Retinal pigment epithelial cell (primary cell): ENCODE results near the gene KIF5C.
A peak's percentile ranks its signal among the peaks of the same experiment; 100 is the strongest.

ENCODE experiments used
- DNase-seq: peaks from one replicate; pipeline ENCODE4 v3.0.0-alpha.2; 2010; ENCODE audit warnings: low read depth
- H3K4me3 ChIP-seq: 2 replicates; pipeline ENCODE4 v1.5.1; 2011; ENCODE audit warnings: mild to moderate bottlenecking, low read length, control low read depth, moderate library complexity
- CTCF ChIP-seq: conservative IDR thresholded peaks from 2 replicates; pipeline ENCODE4 v1.5.1; 2011; ENCODE audit warnings: low read depth, low read length, control low read depth, inconsistent platforms

The KIF5C gene

GRCh38 chr2:148875387-148876051 is 492 bp downstream of the KIF5C start:
- H3K4me3 ChIP-seq: peak overlapping the region; percentile 65
- no peak for DNase-seq
- no peak for TF ChIP-seq CTCF

GRCh38 chr2:148876202-148876594 is 1.2 kb downstream of the KIF5C start:
- peak overlapping the region; percentile 65 for H3K4me3 ChIP-seq
- no peak for DNase-seq

GRCh38 chr2:148876595-148877402 is 1.8 kb downstream of the KIF5C start:
- no peak for TF ChIP-seq CTCF
- H3K4me3 ChIP-seq: peak overlapping the region; percentile 65
- no peak for DNase-seq

More at GRCh38 chr2:148876202-148876594, 1.2 kb downstream of the KIF5C start:
- no peak for TF ChIP-seq CTCF

- H3K4me3 ChIP-seq: peak overlapping the region; percentile 65
- no peak for TF ChIP-seq CTCF
- no peak for DNase-seq
Observed at GRCh38 chr2:148877403-148877740, 2.3 kb downstream of the KIF5C start.

- no peak for TF ChIP-seq CTCF
- DNase-seq: no peak
- H3K4me3 ChIP-seq: no peak overlapping the region
Observed at GRCh38 chr2:148880636-148881035, 5.6 kb downstream of the KIF5C start.

- H3K4me3 ChIP-seq: no peak overlapping the region
- no peak for DNase-seq
- TF ChIP-seq CTCF: no peak
Observed at GRCh38 chr2:148882051-148882450, 7.0 kb downstream of the KIF5C start.

- DNase-seq: no peak
- no peak for TF ChIP-seq CTCF
- no peak overlapping the region for H3K4me3 ChIP-seq
Observed at GRCh38 chr2:148885209-148885608, 10.2 kb downstream of the KIF5C start.
